OCI-LY3 (cell line): ENCODE results near the gene RFPL3.
A peak's percentile ranks its signal among the peaks of the same experiment; 100 is the strongest.

Experiments
- H2AFZ ChIP-seq: fragments of 200-600, 300-600 bp; shearing (Covaris generic); 2 replicates; pipeline ENCODE4 v1.6.0; 2014; ENCODE audit warnings: antibody characterized with exemption, low read depth, low read length
- H3K27ac ChIP-seq: fragments of 200-600, 300-600 bp; sonication (generic); 2 replicates; pipeline ENCODE4 v1.5.1; 2014; ENCODE audit warnings: mild to moderate bottlenecking, low read length, moderate library complexity, mixed read lengths
- H3K27me3 ChIP-seq: fragments of 200-600, 300-600 bp; sonication (generic); 2 replicates; pipeline ENCODE4 v1.6.1; 2014; ENCODE audit warnings: low read depth, low read length, mixed read lengths
- H3K36me3 ChIP-seq: fragments of 200-600, 300-600 bp; sonication (generic); replicated peaks from 2 replicates; pipeline ENCODE3; 2014; ENCODE audit warnings: low read depth, low read length, mixed read lengths
- H3K4me1 ChIP-seq: fragments of 300-600, 200-600 bp; sonication (generic); 2 replicates; pipeline ENCODE4 v1.6.1; 2014; ENCODE audit warnings: low read length, mixed read lengths
- H3K4me2 ChIP-seq: fragments of 200-600, 300-600 bp; sonication (generic); 2 replicates; pipeline ENCODE4 v1.6.1; 2014; ENCODE audit warnings: low read length, mixed read lengths
- H3K4me3 ChIP-seq: fragments of 300-600, 200-600 bp; sonication (generic); 2 replicates; pipeline ENCODE4 v1.5.1; 2014; ENCODE audit warnings: antibody characterized with exemption, mild to moderate bottlenecking, low read length, moderate library complexity
- H3K79me2 ChIP-seq: fragments of 300-600, 200-600 bp; shearing (Covaris generic); 2 replicates; pipeline ENCODE4 v1.6.1; 2014; ENCODE audit warnings: mild to moderate bottlenecking, low read length, mixed read lengths
- H3K9ac ChIP-seq: fragments of 300-600, 200-600 bp; shearing (Covaris generic); 2 replicates; pipeline ENCODE4 v1.6.0; 2014; ENCODE audit warnings: mild to moderate bottlenecking, low read length, moderate library complexity
- H3K9me3 ChIP-seq: fragments of 200-600, 300-600 bp; shearing (Covaris generic); 2 replicates; pipeline ENCODE4 v1.6.1; 2014; ENCODE audit warnings: low read length, mixed read lengths; ENCODE audit not compliant: insufficient read depth
- H4K20me1 ChIP-seq: fragments of 200-600, 300-600 bp; sonication (generic); 2 replicates; pipeline ENCODE4 v1.6.1; 2016; ENCODE audit warnings: low read length, mixed read lengths; ENCODE audit not compliant: insufficient read depth
- CTCF ChIP-seq: fragments of 200-600, 300-600 bp; sonication (generic); IDR thresholded peaks from 2 replicates; pipeline ENCODE4 v1.5.1; 2014; ENCODE audit warnings: antibody characterized with exemption, low read length, low read depth
- EZH2phosphoT487 ChIP-seq: fragments of 200-600 bp; shearing (Covaris generic); IDR thresholded peaks from 2 replicates; pipeline ENCODE4 v1.6.1; 2018; ENCODE audit warnings: antibody characterized with exemption, mixed run types, low read depth

Gene RFPL3

GRCh38 chr22:32410459-32410858 lies 52.8 kb downstream of the RFPL3 start:
- H3K36me3 ChIP-seq = peaks cover 48% of the 10 kb centered on the region
- H3K4me2 ChIP-seq = peak overlapping the region; percentile 94
- no peak overlapping the region for H2AFZ ChIP-seq
- no peaks in the 10 kb centered on the region for H3K27me3 ChIP-seq
- no peak overlapping the region; the same call in 1 of the 2 replicates for H3K27ac ChIP-seq
- H3K9ac ChIP-seq = peak overlapping the region; percentile 94
- peaks cover 54% of the 10 kb centered on the region for H3K4me1 ChIP-seq
- H3K4me3 ChIP-seq = peak overlapping the region; percentile 85
- TF ChIP-seq EZH2phosphoT487 (no peak), CTCF (no peak)
- H3K79me2 ChIP-seq = peaks cover 62% of the 10 kb centered on the region
- peaks cover 9% of the 10 kb centered on the region for H4K20me1 ChIP-seq
- H3K9me3 ChIP-seq = 0 out of 2 replicates have a peak, but pooled peaks cover 5% of the 10 kb centered on the region
